Stimulated activated CD4-positive, alpha-beta T cell treated with anti-CD3 and anti-CD28 coated beads, Interleukin-4, amount 100 ng/mL, for 48 hours (primary cell): ENCODE measurements around the gene ENPP3.

Experiments
- DNase-seq, 2 donors: peaks; one replicate each; pipeline ENCODE4 v3.0.0-alpha.2; 2020; ENCODE audit warnings: low read depth in 2 of 2

The ENPP3 gene

GRCh38 chr6:131765081-131765803, 128.1 kb downstream of the ENPP3 start:
- DNase-seq = no peak

- no peak for DNase-seq
Measured at GRCh38 chr6:131765804-131766135, 128.7 kb downstream of the ENPP3 start.

- no peak for DNase-seq
Measured at GRCh38 chr6:131766631-131767030, 129.5 kb downstream of the ENPP3 start.

DNA sequence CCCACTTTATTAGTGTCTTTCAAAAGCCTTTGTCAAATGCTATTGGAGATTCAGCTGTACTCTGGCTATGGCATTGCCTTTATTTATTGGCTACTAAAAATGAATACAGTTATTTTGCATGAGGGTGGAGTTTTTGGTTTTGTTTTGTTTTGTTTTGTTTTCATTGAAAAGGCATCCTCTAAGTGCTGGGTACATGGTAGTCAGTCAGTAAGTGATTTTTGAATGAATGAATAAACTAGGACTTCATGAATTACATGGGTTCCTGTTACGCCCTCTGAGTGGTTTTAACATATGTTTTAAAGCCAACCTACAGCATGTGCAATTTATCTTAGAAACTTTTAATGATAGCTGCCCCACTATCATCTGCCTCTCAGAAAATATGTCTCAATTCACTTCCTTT, 131.9 kb downstream of the ENPP3 start:
- no peak for DNase-seq

DNA sequence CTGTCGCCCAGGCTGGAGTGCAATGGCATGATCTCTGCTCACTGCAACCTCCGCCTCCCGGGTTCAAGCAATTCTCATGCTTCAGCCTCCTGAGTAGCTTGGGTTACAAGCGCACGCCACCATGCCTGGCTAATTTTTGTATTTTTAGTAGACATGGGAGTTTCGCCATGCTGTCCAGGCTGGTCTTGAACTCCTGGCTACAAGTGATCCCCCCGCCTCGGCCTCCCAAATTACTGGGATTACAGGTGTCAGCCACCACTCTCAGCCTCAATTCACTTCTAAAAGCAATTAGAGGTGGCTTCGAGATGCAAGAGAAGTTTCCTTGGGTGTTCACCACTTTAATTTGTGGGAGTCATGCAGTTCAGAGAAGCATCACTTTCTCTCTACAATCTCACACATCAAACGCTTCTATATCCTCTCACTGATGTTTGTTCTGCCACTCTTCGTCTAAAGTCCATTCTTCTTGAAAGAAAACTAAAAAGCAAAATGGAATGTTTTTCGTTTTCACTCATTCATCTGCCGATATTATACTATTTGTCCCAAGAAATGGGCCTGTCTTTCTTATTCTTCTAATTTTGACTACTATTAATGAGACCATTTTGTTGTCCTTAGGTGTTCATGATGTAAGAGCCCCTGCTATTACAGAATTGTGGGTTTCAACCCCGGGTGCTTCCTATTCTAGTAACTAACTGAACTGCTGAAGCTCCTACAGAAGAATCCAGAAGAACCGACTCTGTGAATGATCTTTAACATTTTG, 132.5 kb downstream of the ENPP3 start:
- no peak for DNase-seq

- DNase-seq = no peak
Measured at GRCh38 chr6:131770776-131771175, 133.7 kb downstream of the ENPP3 start.

DNA sequence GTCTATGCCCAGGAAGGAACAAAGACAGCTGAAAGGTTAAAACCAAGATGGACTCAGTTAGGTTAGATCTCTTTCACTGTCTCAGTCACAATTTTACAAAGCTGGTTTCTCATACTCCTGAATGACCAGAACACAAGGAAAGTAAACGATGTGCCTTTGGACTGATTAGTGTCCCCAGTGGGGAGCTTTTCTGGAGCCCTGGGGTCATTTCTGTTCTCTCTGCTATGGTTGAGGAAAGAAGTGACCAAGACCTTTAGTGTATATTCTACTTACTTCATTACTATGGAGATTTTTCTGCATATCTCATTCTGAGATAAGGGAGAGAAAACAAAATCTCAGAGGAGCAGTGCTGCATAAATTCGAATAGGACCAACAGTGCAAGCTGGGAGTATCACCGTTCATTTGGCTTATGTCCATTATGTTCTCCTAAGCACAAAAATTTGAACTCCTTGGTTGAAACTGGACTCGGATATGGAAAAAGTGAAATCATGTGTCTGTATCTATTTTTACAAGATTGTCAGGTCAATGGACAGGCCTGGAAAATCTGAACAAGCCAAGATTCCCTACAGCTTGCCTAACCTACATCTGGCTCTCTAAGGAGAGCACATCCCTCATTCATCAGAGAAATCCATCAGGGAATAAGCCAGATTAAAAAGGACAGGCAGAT, 136.3 kb downstream of the ENPP3 start:
- DNase-seq = no peak

GRCh38 chr6:131775886-131776285, 138.8 kb downstream of the ENPP3 start:
- no peak for DNase-seq

DNA sequence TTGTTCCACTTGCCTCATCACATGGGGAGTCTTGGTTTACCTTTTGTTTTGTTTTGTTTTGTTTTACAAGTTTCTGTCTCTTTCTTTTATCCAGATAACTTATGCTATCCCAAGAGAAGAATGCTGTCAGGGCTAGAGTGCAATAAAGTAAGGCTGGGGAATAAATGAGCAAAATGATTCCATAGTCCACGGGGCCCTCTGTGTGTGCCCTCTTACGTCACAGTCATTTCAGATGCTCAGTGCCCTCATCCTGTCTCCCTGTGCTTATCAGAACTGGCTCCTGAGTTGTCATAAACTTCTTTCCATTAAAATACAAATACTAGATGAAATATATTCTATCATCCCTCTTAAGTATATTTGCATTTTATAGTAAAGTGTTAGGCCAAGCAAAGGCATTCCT, 139.9 kb downstream of the ENPP3 start:
- DNase-seq = no peak

DNA sequence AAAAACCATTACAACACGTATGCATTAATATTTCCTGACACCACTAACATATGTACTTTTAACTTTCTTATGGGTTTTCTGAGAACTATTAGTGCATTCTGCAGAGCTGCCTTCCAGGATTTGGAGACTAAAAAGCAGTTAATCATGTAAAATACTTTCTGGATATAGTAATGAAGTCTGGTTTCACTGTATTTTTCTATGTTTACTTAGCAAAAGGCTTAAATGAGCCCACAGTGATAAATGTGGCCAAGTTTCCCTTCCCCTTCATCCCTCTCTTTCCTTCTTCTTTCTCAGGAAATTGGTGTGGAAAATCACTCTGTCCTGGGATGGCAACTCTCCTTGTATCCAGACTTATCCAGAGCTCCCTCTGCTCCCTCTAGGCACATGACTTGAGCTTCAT, 141.1 kb downstream of the ENPP3 start:
- no peak for DNase-seq

DNA sequence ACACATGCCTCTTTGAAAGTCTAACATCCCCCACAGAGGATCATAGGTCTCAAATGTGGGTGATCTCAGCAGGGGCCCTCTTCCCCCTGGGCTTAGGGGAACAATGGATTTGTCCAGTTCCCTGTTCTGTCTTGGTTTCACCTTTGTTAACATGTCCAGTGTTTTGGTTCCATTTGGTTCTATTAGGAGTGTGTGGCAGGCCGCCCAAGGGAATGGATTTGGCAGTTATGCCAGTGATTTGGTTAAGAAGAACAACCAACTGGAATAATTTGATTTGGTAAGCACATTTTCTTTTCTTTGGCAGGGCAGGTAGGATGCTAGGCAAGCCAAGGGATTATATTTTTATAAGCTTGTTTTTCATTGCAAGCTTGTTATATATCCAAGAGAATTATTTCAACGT, 142.2 kb downstream of the ENPP3 start:
- no peak for DNase-seq

DNA sequence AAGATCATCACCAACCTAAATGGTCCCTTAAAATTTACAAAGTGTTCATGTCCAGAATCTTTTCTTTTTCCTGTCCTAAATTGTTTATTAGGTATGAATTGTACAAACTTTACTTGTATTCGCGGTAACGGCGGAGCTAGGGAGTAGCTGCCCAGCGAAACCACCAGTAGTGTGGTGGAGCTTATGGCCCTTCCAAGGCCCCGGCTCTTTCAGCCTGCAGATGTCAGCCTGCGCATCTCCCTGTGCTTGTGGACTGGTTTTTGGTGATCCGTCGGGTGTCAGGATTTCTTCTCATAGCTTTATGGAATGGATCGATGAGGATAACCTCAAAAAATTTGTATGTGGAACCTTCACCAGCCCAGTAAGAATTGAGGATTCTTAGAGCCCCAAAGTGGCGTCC, 143.5 kb downstream of the ENPP3 start:
- no peak for DNase-seq

DNA sequence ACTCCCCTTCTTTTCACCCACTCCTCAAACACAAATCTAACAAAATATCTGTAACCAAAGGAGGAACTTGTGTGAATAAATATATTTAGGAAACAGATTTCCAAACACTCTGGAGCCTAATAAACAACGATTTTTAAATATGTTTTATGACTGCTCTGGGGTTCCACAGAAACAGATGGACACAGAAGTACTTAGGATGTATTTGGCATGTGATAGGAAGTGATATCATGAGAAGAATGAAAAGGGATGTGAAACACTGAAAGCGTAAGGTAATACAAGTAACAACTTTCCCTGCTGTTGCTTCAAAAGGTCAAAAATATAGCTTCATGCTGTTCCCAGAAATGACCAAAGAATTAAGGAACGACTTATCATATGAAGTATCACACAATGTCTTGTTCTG, 144.6 kb downstream of the ENPP3 start:
- DNase-seq = no peak

GRCh38 chr6:131782764-131783163, 145.7 kb downstream of the ENPP3 start:
- no peak for DNase-seq

- no peak for DNase-seq
Measured at GRCh38 chr6:131784561-131784960, 147.5 kb downstream of the ENPP3 start.

DNA sequence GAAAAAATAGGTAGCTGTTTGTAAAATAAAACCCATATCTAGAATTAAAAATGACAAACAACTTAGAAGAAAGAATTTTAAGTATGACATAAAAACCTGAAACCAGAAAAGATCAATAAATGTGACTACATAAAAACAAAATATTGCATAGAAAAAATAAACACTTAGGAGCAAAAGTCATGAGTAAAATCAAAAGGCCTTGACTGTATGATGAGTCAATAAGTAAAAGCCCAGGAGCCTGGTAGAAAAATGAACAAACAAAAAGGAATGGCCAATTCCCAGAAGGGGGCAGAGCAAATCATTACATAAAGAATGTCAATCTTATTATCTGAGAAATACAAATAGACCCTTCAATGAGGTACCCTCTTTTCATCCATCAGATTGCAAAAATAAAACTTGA, 150.0 kb downstream of the ENPP3 start:
- no peak for DNase-seq

DNA sequence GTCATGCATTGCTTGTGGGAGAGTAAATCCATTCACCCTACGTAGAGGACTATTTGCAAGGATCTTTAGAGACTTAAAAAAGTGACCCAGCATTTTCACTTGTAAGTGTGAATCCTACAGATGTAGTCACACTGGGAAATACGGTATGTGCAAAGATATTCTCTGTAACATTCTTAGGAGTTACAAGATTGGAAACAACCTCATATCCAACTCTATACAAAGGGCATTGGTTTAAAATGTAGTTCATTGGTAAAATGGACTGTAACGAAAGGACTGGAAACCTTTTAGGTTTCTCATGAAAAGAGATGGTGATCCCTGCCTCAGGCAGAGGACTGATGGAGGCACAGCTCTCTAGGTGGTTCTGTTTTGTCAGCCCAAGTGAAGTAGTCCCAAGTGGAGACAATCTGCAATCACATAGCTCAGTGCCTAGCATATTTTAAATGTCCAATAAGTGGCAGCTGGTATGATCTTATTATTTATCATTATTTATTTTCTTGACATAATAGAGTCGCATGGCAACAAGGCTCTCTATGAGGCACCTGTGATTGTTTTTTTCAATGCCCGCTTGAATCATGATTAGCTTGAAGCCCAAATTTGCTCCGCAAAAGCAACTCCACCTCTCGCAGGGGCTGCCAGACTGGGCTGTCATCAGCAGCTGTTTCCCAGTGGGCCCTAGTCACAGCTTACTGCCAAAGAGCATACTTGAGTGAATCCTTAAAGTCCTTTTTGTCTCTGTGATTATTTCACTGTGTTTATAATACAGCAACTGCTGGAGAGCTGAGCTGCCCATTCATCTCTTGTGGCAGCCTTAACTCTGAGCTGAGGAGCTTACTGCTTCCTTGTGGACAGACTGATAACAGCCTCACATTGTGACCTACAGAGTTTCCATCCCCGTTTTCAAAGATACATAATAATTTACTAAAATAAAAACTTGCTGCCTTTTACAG, 150.9 kb downstream of the ENPP3 start:
- DNase-seq = no peak

GRCh38 chr6:131789219-131789618, 152.1 kb downstream of the ENPP3 start:
- no peak for DNase-seq

- no peak for DNase-seq
Measured at GRCh38 chr6:131791476-131791875, 154.4 kb downstream of the ENPP3 start.

- no peak for DNase-seq
Measured at GRCh38 chr6:131792091-131792496, 155.0 kb downstream of the ENPP3 start.

GRCh38 chr6:131795366-131795765, 158.3 kb downstream of the ENPP3 start:
- DNase-seq = no peak
